ENCODE measurements around the gene CNIH3. TPM values are rescaled to one million over a fixed set of nuclear protein-coding genes. Genes with fewer than 3 reads are reported as not detected.

The CNIH3 gene
- total RNA-seq, 1 experiment from 2014 or later = 1.8 TPM

DNA sequence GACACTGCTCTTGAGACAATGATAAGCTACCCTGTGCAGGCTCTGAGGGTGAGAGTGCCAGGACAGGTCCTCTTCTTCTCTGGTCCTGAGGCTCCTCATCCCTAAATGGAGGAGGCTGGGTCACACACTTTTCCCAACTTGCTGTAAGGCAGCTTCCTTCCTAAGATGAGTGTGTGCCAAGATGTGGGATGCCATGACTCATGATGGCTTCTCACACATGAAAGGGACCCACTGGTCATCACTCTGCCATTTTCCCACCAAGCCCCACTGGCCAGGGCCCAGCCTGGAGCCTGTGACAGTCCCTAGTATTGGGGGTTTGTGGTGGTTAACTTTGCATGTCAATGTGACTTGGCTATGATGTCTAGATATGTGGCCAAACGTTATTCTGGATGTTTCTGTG, 54.4 kb downstream of the CNIH3 start:
- H3K9ac ChIP-seq (ENCODE audit: low read length) = no peak overlapping the region
- H3K79me2 ChIP-seq (ENCODE audit: insufficient read depth, low read length) = no peaks in the 10 kb centered on the region
- no peaks in the 10 kb centered on the region for H3K9me2 ChIP-seq (ENCODE audit: insufficient read depth)
- ChIA-PET CTCF (no interaction called here), RAD21 (ENCODE audit: low non-redundant PET in 1 of 2, low total read pairs in 2 of 2, uncharacterized antibody in 2 of 2, unreplicated experiment in 2 of 2) (interaction anchor here in 1 of 2 experiments (0.6 kb wide), 1 partner anchor 236 kb away, joined by 4 read pairs; no protein-coding TSS in a partner anchor), POLR2A (no interaction called here)
- no peaks in the 10 kb centered on the region for H4K20me1 ChIP-seq (ENCODE audit: insufficient read depth)
- no peaks in the 10 kb centered on the region for H3K9me3 ChIP-seq (ENCODE audit: control insufficient read depth in 1 of 2, insufficient read depth in 1 of 2, low read depth in 1 of 2, low read length in 2 of 2)
- no peak overlapping the region for H3K4me3 ChIP-seq (replicated peaks in 1 of 2; ENCODE audit: low read depth in 1 of 2, low read length in 2 of 2)
- DNase-seq (ENCODE audit: low read depth, low spot score) = no peak
- intact Hi-C loops (cut with micrococcal nuclease) = no loop called here
- H3K4me2 ChIP-seq (ENCODE audit: low read length) = no peak overlapping the region
- no peak overlapping the region for H2AFZ ChIP-seq (ENCODE audit: low read depth, low read length, poor library complexity, severe bottlenecking)
- no TSS peak for BruUV-seq (replicated peaks)
- no peak overlapping the region for H3K27ac ChIP-seq (ENCODE audit: low read depth, low read length)
- no peaks in the 10 kb centered on the region for H3K4me1 ChIP-seq (ENCODE audit: control insufficient read depth in 1 of 2, insufficient read depth in 2 of 2, low read length in 2 of 2)
- ATAC-seq = no peak
- no peaks in the 10 kb centered on the region for H3K36me3 ChIP-seq (ENCODE audit: control insufficient read depth in 1 of 2, insufficient read depth in 2 of 2, low read length in 2 of 2)
- no peaks in the 10 kb centered on the region; the same call in 1 of the 2 replicates for H3K27me3 ChIP-seq (ENCODE audit: insufficient read depth, low read length)
- TF ChIP-seq SP1 (IDR thresholded peaks at IDR 0.05; ENCODE audit: low read depth) (no peak), FOSL1 (IDR thresholded peaks at IDR 0.05; ENCODE audit: low read depth) (no peak), CEBPB (IDR thresholded peaks at IDR 0.05; ENCODE audit: low read depth) (no peak), POLR2AphosphoS5 (IDR thresholded peaks at IDR 0.05; ENCODE audit: low read depth, low read length) (no peak), ZNF274 (IDR thresholded peaks at IDR 0.05; ENCODE audit: low read depth, low read length) (no peak), ZBTB33 (IDR thresholded peaks at IDR 0.05; ENCODE audit: extremely low read depth, insufficient replicate concordance, low read length) (no peak), EZH2 (IDR thresholded peaks at IDR 0.05) (no peak), CTCF (IDR thresholded peaks at IDR 0.05 in 2 of 3, conservative IDR thresholded peaks at IDR 0.05 in 1 of 3; ENCODE audit: borderline replicate concordance in 1 of 3, insufficient read depth in 1 of 3, low read depth in 2 of 3, low read length in 2 of 3) (no peak), EZH2phosphoT487 (IDR thresholded peaks at IDR 0.05; ENCODE audit: borderline replicate concordance) (no peak), POLR2A (IDR thresholded peaks at IDR 0.05; ENCODE audit: borderline replicate concordance, extremely low read depth, insufficient read depth, insufficient read length) (no peak), ELF1 (IDR thresholded peaks at IDR 0.05; ENCODE audit: borderline replicate concordance, low read depth) (no peak), EGR1 (IDR thresholded peaks at IDR 0.05; ENCODE audit: low read depth) (no peak), CBX3 (IDR thresholded peaks at IDR 0.05; ENCODE audit: low read depth) (no peak), JUND (IDR thresholded peaks at IDR 0.05) (no peak), ZFX (IDR thresholded peaks at IDR 0.05) (no peak), SIN3A (IDR thresholded peaks at IDR 0.05; ENCODE audit: low read depth) (no peak), MAX (IDR thresholded peaks at IDR 0.05) (no peak), SRF (IDR thresholded peaks at IDR 0.05; ENCODE audit: low read depth) (no peak)
- TF ChIP-seq, protein P1, sequence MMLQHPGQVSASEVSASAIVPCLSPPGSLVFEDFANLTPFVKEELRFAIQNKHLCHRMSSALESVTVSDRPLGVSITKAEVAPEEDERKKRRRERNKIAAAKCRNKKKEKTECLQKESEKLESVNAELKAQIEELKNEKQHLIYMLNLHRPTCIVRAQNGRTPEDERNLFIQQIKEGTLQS (IDR thresholded peaks at IDR 0.05) = no peak

All from HCT116 (cell line).